IMR-90 (cell line): ENCODE data around the gene FARS2. TPM values are rescaled to one million over a fixed set of nuclear protein-coding genes. Genes with fewer than 3 reads are reported as not detected.

ENCODE experiments used
- ATAC-seq: fragments of 200-7000 bp; cut with Tn5 transposase; 2 replicates; pipeline ENCODE4 v1.9.1; 2020; ENCODE audit warnings: low read depth, mild to moderate bottlenecking, moderate library complexity
- BruUV-seq: library from RNA; stranded (reverse); fragments of 400-500 nt; replicated peaks from 2 replicates; lab custom pipeline; 2021; lab: Mats Ljungman, UMichigan
- CTCF ChIA-PET: fragments of 300-600 bp; formaldehyde crosslinking; extraction: SDS; loops from one replicate; lab custom pipeline; 2021; ENCODE audit warnings: antibody characterized with exemption; lab: Yijun Ruan, JAX
- POLR2A ChIA-PET: fragments of 300-600 bp; sonication (Branson Sonifier 250); formaldehyde crosslinking; loops from one replicate; lab custom pipeline; 2022; ENCODE audit warnings: antibody characterized with exemption; ENCODE audit not compliant: unreplicated experiment; lab: Charles Lee
- DNase-seq: peaks from one replicate; pipeline ENCODE4 v3.0.0; 2013
- H2AFZ ChIP-seq: replicated peaks from 2 replicates; pipeline ENCODE3; 2013; ENCODE audit warnings: low read length, mild to moderate bottlenecking; ENCODE audit not compliant: poor library complexity
- H2AK5ac ChIP-seq: 2 replicates; pipeline ENCODE4 v1.6.1; 2013; ENCODE audit warnings: low read depth, low read length, inconsistent platforms
- H2AK9ac ChIP-seq: replicated peaks from 2 replicates; pipeline ENCODE3; 2013; ENCODE audit warnings: mild to moderate bottlenecking, low read depth, low read length, moderate library complexity; ENCODE audit not compliant: poor library complexity
- H2BK120ac ChIP-seq: 2 replicates; pipeline ENCODE4 v1.6.1; 2013; ENCODE audit warnings: low read depth, low read length, inconsistent platforms
- H2BK15ac ChIP-seq: 3 replicates; pipeline ENCODE4 v1.6.1; 2013; ENCODE audit warnings: low read depth, low read length, inconsistent platforms
- H2BK20ac ChIP-seq: 2 replicates; pipeline ENCODE4 v1.6.1; 2013; ENCODE audit warnings: low read depth, mild to moderate bottlenecking, inconsistent platforms, low read length, moderate library complexity
- H2BK5ac ChIP-seq: 2 replicates; pipeline ENCODE4 v1.6.1; 2013; ENCODE audit warnings: mild to moderate bottlenecking, low read depth, low read length, inconsistent platforms; ENCODE audit not compliant: poor library complexity, severe bottlenecking
- H3K14ac ChIP-seq: replicated peaks from 2 replicates; pipeline ENCODE4 v1.6.1; 2013; ENCODE audit warnings: low read depth, low read length, inconsistent platforms
- H3K18ac ChIP-seq: 2 replicates; pipeline ENCODE4 v1.6.1; 2013; ENCODE audit warnings: low read depth, low read length, control low read depth
- H3K23ac ChIP-seq: 2 replicates; pipeline ENCODE4 v1.6.1; 2013; ENCODE audit warnings: low read depth, low read length, inconsistent platforms
- H3K27ac ChIP-seq: 2 replicates; pipeline ENCODE4 v1.5.1; 2013; ENCODE audit warnings: mild to moderate bottlenecking, control low read depth, low read length; ENCODE audit not compliant: insufficient read depth
- H3K27me3 ChIP-seq: 2 replicates; pipeline ENCODE4 v1.6.1; 2013; ENCODE audit warnings: low read length; ENCODE audit not compliant: control insufficient read depth, insufficient read depth
- H3K36me3 ChIP-seq: 2 replicates; pipeline ENCODE4 v1.6.1; 2013; ENCODE audit warnings: low read length, mixed read lengths; ENCODE audit not compliant: control insufficient read depth, insufficient read depth
- H3K4ac ChIP-seq: 2 replicates; pipeline ENCODE4 v1.6.1; 2013; ENCODE audit warnings: low read depth, low read length, inconsistent platforms
- H3K4me1 ChIP-seq: 2 replicates; pipeline ENCODE4 v1.6.1; 2013; ENCODE audit warnings: low read length, mixed read lengths; ENCODE audit not compliant: control insufficient read depth, insufficient read depth
- H3K4me2 ChIP-seq: 2 replicates; pipeline ENCODE4 v1.6.1; 2013; ENCODE audit warnings: low read depth, mild to moderate bottlenecking, control low read depth, low read length, moderate library complexity
- H3K4me3 ChIP-seq: 2 replicates; pipeline ENCODE4 v1.5.1; 2013; ENCODE audit warnings: low read depth, mild to moderate bottlenecking, control low read depth, low read length, moderate library complexity; ENCODE audit not compliant: insufficient read depth
- H3K56ac ChIP-seq: 2 replicates; pipeline ENCODE4 v1.6.1; 2013; ENCODE audit warnings: low read length, inconsistent platforms; ENCODE audit not compliant: insufficient read depth; ENCODE audit errors: extremely low read depth
- H3K79me1 ChIP-seq, 2 experiments: 2 replicates each; pipeline ENCODE4 v1.6.1; 2013; ENCODE audit warnings: low read length in 2 of 2, inconsistent platforms in 1 of 2, low read depth in 1 of 2
- H3K9ac ChIP-seq: 2 replicates; pipeline ENCODE4 v1.6.1; 2013; ENCODE audit warnings: low read depth, low read length, control low read depth
- H3K9me1 ChIP-seq: 2 replicates; pipeline ENCODE4 v1.6.1; 2013; ENCODE audit warnings: low read length, inconsistent platforms; ENCODE audit not compliant: insufficient read depth
- H3K9me3 ChIP-seq: 2 replicates; pipeline ENCODE4 v1.6.1; 2013; ENCODE audit warnings: low read length; ENCODE audit not compliant: control insufficient read depth, insufficient read depth
- H4K20me1 ChIP-seq: 2 replicates; pipeline ENCODE4 v1.6.1; 2013; ENCODE audit warnings: low read length, inconsistent platforms; ENCODE audit not compliant: insufficient read depth
- H4K5ac ChIP-seq: 2 replicates; pipeline ENCODE4 v1.6.1; 2013; ENCODE audit warnings: mild to moderate bottlenecking, low read depth, low read length, control low read depth
- H4K8ac ChIP-seq, 2 experiments: 2 replicates each; pipeline ENCODE4 v1.6.1; 2013; ENCODE audit warnings: low read depth in 2 of 2, low read length in 2 of 2, control low read depth in 1 of 2, inconsistent platforms in 1 of 2
- H4K91ac ChIP-seq: 2 replicates; pipeline ENCODE4 v1.6.1; 2013; ENCODE audit warnings: low read depth, low read length, inconsistent platforms; ENCODE audit not compliant: insufficient read depth
- CEBPB ChIP-seq: IDR thresholded peaks from 2 replicates; pipeline ENCODE4 v1.6.1; 2012; ENCODE audit warnings: low read depth, low read length, improper control_type of control experiment
- FOS ChIP-seq: fragments of 150-350 bp; IDR thresholded peaks from 2 replicates; pipeline ENCODE4 v1.6.1; 2016; ENCODE audit warnings: low read depth, low read length
- MAZ ChIP-seq: IDR thresholded peaks from 2 replicates; pipeline ENCODE4 v1.6.1; 2012; ENCODE audit warnings: low read depth, mild to moderate bottlenecking, low read length, improper control_type of control experiment, moderate library complexity, borderline replicate concordance
- RCOR1 ChIP-seq: IDR thresholded peaks from 2 replicates; pipeline ENCODE4 v1.6.1; 2012; ENCODE audit warnings: mild to moderate bottlenecking, low read length, improper control_type of control experiment; ENCODE audit not compliant: insufficient replicate concordance
- RFX5 ChIP-seq: IDR thresholded peaks from 2 replicates; pipeline ENCODE4 v1.8.0; 2012; ENCODE audit warnings: low read depth, mild to moderate bottlenecking, low read length, moderate library complexity
- SMC3 ChIP-seq: fragments of 150-350 bp; IDR thresholded peaks from 2 replicates; pipeline ENCODE4 v1.6.1; 2016; ENCODE audit warnings: low read depth, mild to moderate bottlenecking, antibody characterized with exemption, low read length, moderate library complexity
- WGBS, 2 experiments: methylation state at CpG; one replicate each; pipeline versions ENCODE4 v1.1.5 to v1.1.7; 2013; ENCODE audit warnings: missing lambda C conversion rate in 2 of 2; ENCODE audit not compliant: insufficient read length in 1 of 2; ENCODE audit errors: extremely low coverage in 2 of 2; 5-methylcytosine and 5-hydroxymethylcytosine counted together
- dilution Hi-C: fragments of 300-500 bp; cut with HindIII; formaldehyde crosslinking; loops from one replicate; pipeline ENCODE4 v1.14.3; 2018; ENCODE audit warnings: low sequenced_read_pairs; ENCODE audit not compliant: unreplicated experiment
- in situ Hi-C: fragments of 300-500 bp; cut with MboI; formaldehyde crosslinking; loops from 3 replicates; pipeline ENCODE4 v1.14.3; 2019; ENCODE audit warnings: low sequenced_read_pairs, inconsistent platforms, mixed read lengths
- intact Hi-C: fragments of 100-400 bp; cut with micrococcal nuclease; formaldehyde crosslinking; loops from 2 replicates; pipeline ENCODE4 v1.10.0; 2022
- polyA plus RNA-seq, 3 experiments: library from polyadenylated mRNA; depleted of rRNA; stranded (reverse); fragments of >200 nt; gene quantifications; 2 replicates each; pipeline ENCODE4 v1.2.3, GENCODE V29; 2012; ENCODE audit warnings: low replicate concordance in 1 of 3
- total RNA-seq: library from RNA; depleted of rRNA; stranded (reverse); fragments of >200 nt; gene quantifications from 2 replicates; pipeline ENCODE4 v1.2.3, GENCODE V29; 2012
- TF ChIP-seq, protein P1 (sequence below): conservative IDR thresholded peaks from 2 replicates; pipeline ENCODE4 v1.5.1; 2012; ENCODE audit warnings: mild to moderate bottlenecking, low read depth, low read length, improper control_type of control experiment
- TF ChIP-seq, protein P2 (sequence below): fragments of 150-350 bp; IDR thresholded peaks from 2 replicates; pipeline ENCODE4 v1.6.1; 2016; ENCODE audit warnings: low read depth, mild to moderate bottlenecking, low read length, moderate library complexity, borderline replicate concordance

Gene FARS2
- total and polyA plus RNA-seq, 2 of the 4 experiments (the other 2 are of a cell fraction) = 12.1 to 28.9 TPM

DNA sequence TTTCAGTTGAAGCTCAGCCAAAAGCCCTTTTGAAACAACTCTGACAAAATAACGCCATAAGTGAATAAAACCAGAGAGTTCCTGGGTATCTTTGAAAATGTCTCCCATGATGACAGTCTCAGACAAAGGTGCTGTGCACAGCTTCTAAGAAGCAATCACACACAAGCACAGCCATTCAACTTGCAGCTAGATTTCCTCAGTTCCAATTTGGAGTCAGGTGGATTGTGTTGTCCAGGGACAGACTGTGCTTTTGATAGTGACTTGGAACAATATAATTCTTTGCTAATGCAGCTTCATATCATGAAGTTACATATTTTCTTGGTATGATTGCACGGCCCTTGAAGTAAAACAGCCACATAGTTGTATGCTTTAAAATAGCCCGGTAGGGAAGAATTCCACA is 105.6 kb downstream of the FARS2 start:
- Histone ChIP-seq H2AK9ac (no peak overlapping the region), H3K4me2 (no peak overlapping the region), H4K20me1 (no peaks in the 10 kb centered on the region), H2BK120ac (no peak overlapping the region), H3K23ac (no peak overlapping the region), H4K5ac (no peak overlapping the region), H3K9ac (no peak overlapping the region), H2AK5ac (no peak overlapping the region), H3K4ac (no peak overlapping the region), H2BK5ac (no peak overlapping the region), H2BK20ac (no peak overlapping the region), H3K27ac (no peak overlapping the region), H2AFZ (no peak overlapping the region), H3K4me3 (no peak overlapping the region), H3K4me1 (no peaks in the 10 kb centered on the region), H3K18ac (no peak overlapping the region), H3K27me3 (no peaks in the 10 kb centered on the region), H4K8ac (no peak overlapping the region), H3K56ac (no peak overlapping the region), H3K36me3 (peaks cover 3% of the 10 kb centered on the region; the same call in 1 of the 2 replicates), H4K91ac (no peak overlapping the region), H3K14ac (no peak overlapping the region), H3K79me1 (peaks cover 0 to 10% of the 10 kb centered on the region in 2 experiments; a peak in 2 of 4 replicates), H3K9me1 (no peaks in the 10 kb centered on the region; the same call in 1 of the 2 replicates), H2BK15ac (no peak overlapping the region), H3K9me3 (no peaks in the 10 kb centered on the region)
- POLR2A ChIA-PET = no interaction called here
- intact Hi-C loops = no loop called here
- no CpG with 5 or more reads among the region's 3 CpGs for WGBS, 2 experiments
- TF ChIP-seq RCOR1 (no peak), MAZ (no peak), CEBPB (no peak), SMC3 (no peak), RFX5 (no peak), FOS (no peak)
- TF ChIP-seq, protein P1, sequence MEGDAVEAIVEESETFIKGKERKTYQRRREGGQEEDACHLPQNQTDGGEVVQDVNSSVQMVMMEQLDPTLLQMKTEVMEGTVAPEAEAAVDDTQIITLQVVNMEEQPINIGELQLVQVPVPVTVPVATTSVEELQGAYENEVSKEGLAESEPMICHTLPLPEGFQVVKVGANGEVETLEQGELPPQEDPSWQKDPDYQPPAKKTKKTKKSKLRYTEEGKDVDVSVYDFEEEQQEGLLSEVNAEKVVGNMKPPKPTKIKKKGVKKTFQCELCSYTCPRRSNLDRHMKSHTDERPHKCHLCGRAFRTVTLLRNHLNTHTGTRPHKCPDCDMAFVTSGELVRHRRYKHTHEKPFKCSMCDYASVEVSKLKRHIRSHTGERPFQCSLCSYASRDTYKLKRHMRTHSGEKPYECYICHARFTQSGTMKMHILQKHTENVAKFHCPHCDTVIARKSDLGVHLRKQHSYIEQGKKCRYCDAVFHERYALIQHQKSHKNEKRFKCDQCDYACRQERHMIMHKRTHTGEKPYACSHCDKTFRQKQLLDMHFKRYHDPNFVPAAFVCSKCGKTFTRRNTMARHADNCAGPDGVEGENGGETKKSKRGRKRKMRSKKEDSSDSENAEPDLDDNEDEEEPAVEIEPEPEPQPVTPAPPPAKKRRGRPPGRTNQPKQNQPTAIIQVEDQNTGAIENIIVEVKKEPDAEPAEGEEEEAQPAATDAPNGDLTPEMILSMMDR = no peak
- TF ChIP-seq, protein P2, sequence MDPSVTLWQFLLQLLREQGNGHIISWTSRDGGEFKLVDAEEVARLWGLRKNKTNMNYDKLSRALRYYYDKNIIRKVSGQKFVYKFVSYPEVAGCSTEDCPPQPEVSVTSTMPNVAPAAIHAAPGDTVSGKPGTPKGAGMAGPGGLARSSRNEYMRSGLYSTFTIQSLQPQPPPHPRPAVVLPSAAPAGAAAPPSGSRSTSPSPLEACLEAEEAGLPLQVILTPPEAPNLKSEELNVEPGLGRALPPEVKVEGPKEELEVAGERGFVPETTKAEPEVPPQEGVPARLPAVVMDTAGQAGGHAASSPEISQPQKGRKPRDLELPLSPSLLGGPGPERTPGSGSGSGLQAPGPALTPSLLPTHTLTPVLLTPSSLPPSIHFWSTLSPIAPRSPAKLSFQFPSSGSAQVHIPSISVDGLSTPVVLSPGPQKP = no peak
- DNase-seq (no peak), ATAC-seq (no peak)
- dilution Hi-C loops = no loop called here
- in situ Hi-C loops = no loop called here
- no TSS peak for BruUV-seq
- CTCF ChIA-PET = no interaction called here
